Esophagus squamous epithelium (tissue), 4 donors: ENCODE results near the gene DZIP1L.

Experiments used
- POLR2A ChIP-seq, 4 donors: fragments of 450-650 bp; IDR thresholded peaks; one replicate each; pipeline ENCODE4 v1.6.1; 2017; ENCODE audit warnings: antibody characterized with exemption in 4 of 4, mild to moderate bottlenecking in 4 of 4, moderate library complexity in 3 of 4
- TF ChIP-seq, protein P1 (sequence below), 6 experiments: fragments of 450-650 bp in 4 of 6; fragments of 200-600 bp in 2 of 6; sonication (generic) in 2 of 6; IDR thresholded peaks; one replicate each; pipeline ENCODE4 v1.5.1; 2016 to 2019; ENCODE audit warnings: antibody characterized with exemption in 6 of 6, mild to moderate bottlenecking in 4 of 6, moderate library complexity in 4 of 6

DNA sequence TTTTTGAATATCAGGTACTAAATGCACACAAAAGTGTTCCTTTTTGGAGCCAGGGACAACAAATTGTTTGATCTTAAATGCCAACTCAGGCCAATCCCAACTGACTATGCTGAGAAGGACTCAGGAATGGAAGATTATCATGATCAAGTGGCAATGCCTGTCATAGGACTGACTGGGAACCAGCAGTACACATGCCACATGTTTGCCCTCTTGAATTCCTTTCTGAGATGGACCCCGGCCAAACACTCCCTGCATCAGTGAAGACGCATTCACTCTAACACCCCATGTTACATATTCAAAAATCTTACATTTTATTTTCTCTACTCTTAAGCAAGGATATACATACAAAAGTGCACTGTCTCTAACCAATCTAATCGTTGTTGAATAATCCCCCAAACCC lies 69.3 kb downstream of the DZIP1L start:
- TF ChIP-seq, protein P1, sequence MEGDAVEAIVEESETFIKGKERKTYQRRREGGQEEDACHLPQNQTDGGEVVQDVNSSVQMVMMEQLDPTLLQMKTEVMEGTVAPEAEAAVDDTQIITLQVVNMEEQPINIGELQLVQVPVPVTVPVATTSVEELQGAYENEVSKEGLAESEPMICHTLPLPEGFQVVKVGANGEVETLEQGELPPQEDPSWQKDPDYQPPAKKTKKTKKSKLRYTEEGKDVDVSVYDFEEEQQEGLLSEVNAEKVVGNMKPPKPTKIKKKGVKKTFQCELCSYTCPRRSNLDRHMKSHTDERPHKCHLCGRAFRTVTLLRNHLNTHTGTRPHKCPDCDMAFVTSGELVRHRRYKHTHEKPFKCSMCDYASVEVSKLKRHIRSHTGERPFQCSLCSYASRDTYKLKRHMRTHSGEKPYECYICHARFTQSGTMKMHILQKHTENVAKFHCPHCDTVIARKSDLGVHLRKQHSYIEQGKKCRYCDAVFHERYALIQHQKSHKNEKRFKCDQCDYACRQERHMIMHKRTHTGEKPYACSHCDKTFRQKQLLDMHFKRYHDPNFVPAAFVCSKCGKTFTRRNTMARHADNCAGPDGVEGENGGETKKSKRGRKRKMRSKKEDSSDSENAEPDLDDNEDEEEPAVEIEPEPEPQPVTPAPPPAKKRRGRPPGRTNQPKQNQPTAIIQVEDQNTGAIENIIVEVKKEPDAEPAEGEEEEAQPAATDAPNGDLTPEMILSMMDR (IDR thresholded peaks at IDR 0.05): no peak
- no peak for TF ChIP-seq POLR2A (IDR thresholded peaks at IDR 0.05)
